HG02571 (cell line): ENCODE results near the gene MORC4.
A peak's percentile ranks its signal among the peaks of the same experiment; 100 is the strongest.
"Not testable (repeated sequence)": the region's sequence is repeated elsewhere in the genome, so short reads cannot be mapped to it uniquely, and the experiment has no call there.

Experiments
- ATAC-seq: cut with Tn5 transposase; IDR thresholded peaks from one replicate; pipeline ENCODE4 v1.9.1; 2021; ENCODE audit warnings: mild to moderate bottlenecking, moderate library complexity; ENCODE audit not compliant: unreplicated experiment

Gene MORC4

GRCh38 chrX:107000013-107000515 is at the start of gene MORC4:
Gene MORC4, minus strand, starts transcription at chrX:107000212. Its CDS starts 243 bp downstream, at chrX:106999969.
- peak; percentile 84 for ATAC-seq

- no peak for ATAC-seq
These were observed 47.6 kb upstream of the MORC4 start for GRCh38 chrX:107047622-107048021.

- ATAC-seq: no peak
These were observed 29.7 kb upstream of the MORC4 start for GRCh38 chrX:107029752-107030151.

- no peak for ATAC-seq
These were observed 25.5 kb upstream of the MORC4 start for GRCh38 chrX:107025545-107025944.

GRCh38 chrX:107014936-107015335 is 14.9 kb upstream of the MORC4 start:
- ATAC-seq: no peak

GRCh38 chrX:107008034-107008433 is 8.0 kb upstream of the MORC4 start:
- ATAC-seq: no peak

GRCh38 chrX:106999002-106999975 is 723 bp downstream of the MORC4 start:
- ATAC-seq: peak; percentile 35

- no peak for ATAC-seq
These were observed 2.4 kb downstream of the MORC4 start for GRCh38 chrX:106997611-106998010.

- no peak for ATAC-seq
These were observed 4.3 kb downstream of the MORC4 start for GRCh38 chrX:106995678-106996077.

GRCh38 chrX:106987488-106987887 is 12.5 kb downstream of the MORC4 start:
- no peak for ATAC-seq

GRCh38 chrX:106980952-106981626 is 18.9 kb downstream of the MORC4 start:
- no peak for ATAC-seq

- no peak for ATAC-seq
These were observed 23.6 kb downstream of the MORC4 start for GRCh38 chrX:106976416-106976815.

GRCh38 chrX:106973433-106974149 is 26.4 kb downstream of the MORC4 start:
- no peak for ATAC-seq

- no peak for ATAC-seq
These were observed 27.1 kb downstream of the MORC4 start for GRCh38 chrX:106972896-106973295.

GRCh38 chrX:106966547-106966946 is 33.5 kb downstream of the MORC4 start:
- ATAC-seq: not testable (repeated sequence)

- ATAC-seq: no peak
These were observed 35.7 kb downstream of the MORC4 start for GRCh38 chrX:106964290-106964689.

GRCh38 chrX:106963111-106963510 is 36.9 kb downstream of the MORC4 start:
- ATAC-seq: no peak

- ATAC-seq: no peak
These were observed 40.1 kb downstream of the MORC4 start for GRCh38 chrX:106959901-106960300.

- ATAC-seq: no peak
These were observed 42.2 kb downstream of the MORC4 start for GRCh38 chrX:106957856-106958255.

- no peak for ATAC-seq
These were observed 44.8 kb downstream of the MORC4 start for GRCh38 chrX:106955004-106955772.
